ENCODE results near the gene CD96. TPM values are rescaled to one million over a fixed set of nuclear protein-coding genes. Genes with fewer than 3 reads are reported as not detected.

Gene CD96
- total RNA-seq, 1 experiment from 2014 or later: not detected

GRCh38 chr3:111590143-111590491, 48.1 kb downstream of the CD96 start:
- Histone ChIP-seq H2AFZ (ENCODE audit: low read length) (no peak overlapping the region), H2AK5ac (ENCODE audit: insufficient read length, low read length) (no peak overlapping the region), H3K79me2 (ENCODE audit: insufficient read depth, low read length) (no peaks in the 10 kb centered on the region), H4K5ac (ENCODE audit: insufficient read length, low read depth, low read length) (no peak overlapping the region), H3K18ac (ENCODE audit: insufficient read length, low read depth, low read length) (no peak overlapping the region), H2BK15ac (ENCODE audit: low read depth, low read length) (no peak overlapping the region), H2BK120ac (ENCODE audit: low read depth, low read length, poor library complexity, severe bottlenecking) (no peak overlapping the region), H4K8ac (replicated peaks; ENCODE audit: insufficient read length, low read depth, low read length) (no peak overlapping the region), H3K27ac (ENCODE audit: insufficient read length, low read depth, low read length) (no peak overlapping the region), H2BK20ac (ENCODE audit: low read depth, low read length, poor library complexity, severe bottlenecking) (no peak overlapping the region), H3K9me3 (ENCODE audit: control insufficient read depth, low read depth, low read length) (no peaks in the 10 kb centered on the region), H3K4ac (ENCODE audit: low read depth, low read length) (no peak overlapping the region), H3K4me1 (ENCODE audit: insufficient read depth, low read length) (no peaks in the 10 kb centered on the region), H3K56ac (ENCODE audit: insufficient read length, low read depth, low read length) (no peak overlapping the region), H3K23ac (ENCODE audit: insufficient read length, low read depth, low read length) (no peak overlapping the region), H2BK5ac (ENCODE audit: insufficient read length, low read length) (no peak overlapping the region), H3K27me3 (ENCODE audit: insufficient read depth, low read length) (no peaks in the 10 kb centered on the region), H3K14ac (ENCODE audit: insufficient read depth, low read length) (no peak overlapping the region), H3K4me2 (ENCODE audit: insufficient read depth, insufficient read length, low read length) (no peak overlapping the region), H4K20me1 (ENCODE audit: control insufficient read depth, insufficient read depth, insufficient read length) (no peaks in the 10 kb centered on the region), H2BK12ac (ENCODE audit: insufficient read length, low read depth, low read length) (no peak overlapping the region), H3K79me1 (ENCODE audit: insufficient read depth, low read depth, low read length, poor library complexity, severe bottlenecking) (no peaks in the 10 kb centered on the region), H4K91ac (ENCODE audit: insufficient read length, low read depth, low read length) (no peak overlapping the region), H3K9ac (ENCODE audit: extremely low read depth, insufficient read length, low read length) (no peak overlapping the region), H3K23me2 (ENCODE audit: insufficient read length, low read depth, low read length, poor library complexity, severe bottlenecking) (no peaks in the 10 kb centered on the region), H3T11ph (ENCODE audit: low read length) (no peak overlapping the region)
- no peak for TF ChIP-seq CTCF (conservative IDR thresholded peaks at IDR 0.05)
- DNase-seq: no peak
- no peak overlapping the region for H3K27ac Mint-ChIP-seq
- H3K27me3 Mint-ChIP-seq (ENCODE audit: low read depth): no peaks in the 10 kb centered on the region
- H3K9me3 Mint-ChIP-seq: peaks cover 9 to 11% of the 10 kb centered on the region in 2 experiments; a peak in 4 of 5 replicates
- no peaks in the 10 kb centered on the region for H3K4me1 Mint-ChIP-seq
- WGBS (ENCODE audit: extremely low coverage, insufficient read length, low lambda C conversion rate): no CpG with 5 or more reads among the region's 1 CpG
- H3K4me3 Mint-ChIP-seq: no peak overlapping the region
- H3K36me3 Mint-ChIP-seq (ENCODE audit: insufficient read depth in 1 of 3, low read depth in 3 of 3): peaks cover 0 to 4% (median 0%) of the 10 kb centered on the region in 3 experiments; a peak in 2 of 7 replicates
